ENCODE data around the gene FIBCD1.

Gene FIBCD1, protein sequence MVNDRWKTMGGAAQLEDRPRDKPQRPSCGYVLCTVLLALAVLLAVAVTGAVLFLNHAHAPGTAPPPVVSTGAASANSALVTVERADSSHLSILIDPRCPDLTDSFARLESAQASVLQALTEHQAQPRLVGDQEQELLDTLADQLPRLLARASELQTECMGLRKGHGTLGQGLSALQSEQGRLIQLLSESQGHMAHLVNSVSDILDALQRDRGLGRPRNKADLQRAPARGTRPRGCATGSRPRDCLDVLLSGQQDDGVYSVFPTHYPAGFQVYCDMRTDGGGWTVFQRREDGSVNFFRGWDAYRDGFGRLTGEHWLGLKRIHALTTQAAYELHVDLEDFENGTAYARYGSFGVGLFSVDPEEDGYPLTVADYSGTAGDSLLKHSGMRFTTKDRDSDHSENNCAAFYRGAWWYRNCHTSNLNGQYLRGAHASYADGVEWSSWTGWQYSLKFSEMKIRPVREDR

DNA sequence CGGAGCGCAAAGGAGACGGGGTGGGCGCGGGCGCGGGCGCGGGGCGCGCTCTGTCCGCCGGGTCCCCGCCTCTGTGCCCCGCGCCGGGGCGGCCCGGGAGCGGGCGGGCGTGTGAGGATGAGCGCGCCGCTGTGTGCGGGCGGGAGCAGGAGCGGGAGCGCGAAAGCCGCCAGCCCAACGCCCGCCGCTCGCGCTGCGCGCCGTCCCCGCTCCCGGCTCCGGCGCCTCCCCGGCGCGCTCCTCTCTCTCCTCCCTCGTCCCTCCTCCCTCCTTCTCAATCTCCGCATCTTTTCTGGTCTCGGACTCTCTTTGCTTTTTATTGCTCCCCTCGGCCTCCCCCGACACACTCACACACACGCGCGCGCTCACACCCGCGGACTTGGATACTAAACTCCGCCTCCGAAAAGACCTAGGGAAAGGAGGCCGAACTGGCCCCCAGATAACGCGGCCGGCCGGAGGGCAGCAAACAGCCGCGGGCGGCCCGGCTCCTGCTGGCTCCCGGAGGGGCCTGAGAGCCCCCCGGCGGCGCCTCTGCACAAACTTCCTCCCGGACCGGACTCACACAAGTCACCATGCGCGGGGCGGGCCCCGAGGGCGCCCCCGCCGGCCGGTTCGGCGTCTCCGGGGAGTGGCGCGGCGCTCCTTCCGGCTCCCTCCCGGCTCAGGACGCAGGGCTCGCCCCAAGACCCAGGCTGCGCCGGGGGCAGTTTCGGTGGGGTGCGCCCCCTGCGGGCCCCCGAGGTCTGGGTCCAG, at the start of gene FIBCD1:
TSS of gene FIBCD1 (minus strand) at position 596 of the 753 bp plus-strand sequence. CDS start 640 bp downstream, outside the sequence.
- no peak for DNase-seq

DNA sequence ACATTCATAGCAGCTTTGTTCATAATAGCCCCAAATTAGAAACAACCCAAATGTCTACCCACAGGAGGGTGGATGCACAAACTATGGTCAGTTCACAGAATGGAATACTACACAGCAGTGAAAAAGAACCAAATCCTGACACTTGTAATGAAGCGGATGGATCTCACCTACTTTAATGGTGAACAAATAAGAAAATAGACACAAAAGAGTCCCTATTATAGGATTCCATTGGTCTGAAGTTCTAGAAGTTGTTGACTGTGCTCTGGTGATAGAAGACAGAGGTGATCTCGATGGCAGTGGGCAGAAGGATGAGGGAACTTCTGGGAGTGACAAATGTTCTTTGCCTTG, 49.3 kb upstream of the FIBCD1 start:
- no peak for DNase-seq

DNA sequence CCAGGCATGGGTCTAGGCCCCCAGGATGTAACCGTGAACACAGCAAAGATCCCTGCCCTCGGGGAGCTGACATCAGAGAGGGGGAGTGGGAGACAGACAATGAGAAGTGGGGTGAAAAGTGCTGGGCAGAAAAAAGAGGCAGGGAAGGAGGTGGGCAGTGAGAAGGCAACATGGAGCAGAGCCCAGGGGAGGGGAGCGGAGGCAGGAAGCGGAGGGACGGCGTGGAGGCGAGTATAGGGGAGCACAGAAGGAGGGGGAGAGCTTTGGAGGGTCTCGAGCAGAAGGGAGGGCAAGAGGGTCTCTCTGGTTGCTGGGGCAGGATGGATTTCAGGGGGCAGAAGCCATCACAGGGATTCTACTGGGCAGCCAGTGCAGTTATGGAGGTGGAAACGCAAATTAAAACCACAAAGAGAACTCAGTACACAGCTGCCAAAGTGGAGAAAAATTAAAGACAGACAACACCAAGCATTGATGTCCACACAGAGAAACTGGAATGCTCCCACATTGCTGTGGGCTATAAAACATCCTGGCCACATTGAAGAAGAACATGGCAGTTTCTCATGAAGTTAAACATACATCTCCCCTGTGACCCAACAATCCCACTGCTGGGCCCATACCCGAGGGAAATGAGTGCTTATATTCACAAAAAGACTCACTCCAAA, 48.8 kb upstream of the FIBCD1 start:
- no peak for DNase-seq

DNA sequence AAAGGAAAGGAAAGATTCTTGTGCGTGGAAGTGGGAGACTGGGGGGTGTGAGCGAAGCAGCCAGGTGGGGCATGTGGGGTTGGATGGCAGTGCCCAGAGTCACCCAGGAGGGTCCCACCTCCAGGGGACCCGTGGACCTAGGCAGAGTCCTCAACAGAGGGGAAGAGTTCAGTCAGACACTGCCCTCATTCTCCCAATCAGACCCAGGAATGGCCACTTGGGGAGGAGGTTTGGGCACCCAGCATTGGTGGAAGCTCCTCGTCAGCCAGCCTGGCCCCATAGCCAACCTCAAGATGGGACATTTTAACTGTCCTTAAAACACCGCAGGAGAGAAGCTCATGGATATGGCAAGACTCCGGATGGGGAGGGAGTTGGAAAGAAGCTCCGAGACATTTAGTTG, 48.0 kb upstream of the FIBCD1 start:
- DNase-seq = no peak

DNA sequence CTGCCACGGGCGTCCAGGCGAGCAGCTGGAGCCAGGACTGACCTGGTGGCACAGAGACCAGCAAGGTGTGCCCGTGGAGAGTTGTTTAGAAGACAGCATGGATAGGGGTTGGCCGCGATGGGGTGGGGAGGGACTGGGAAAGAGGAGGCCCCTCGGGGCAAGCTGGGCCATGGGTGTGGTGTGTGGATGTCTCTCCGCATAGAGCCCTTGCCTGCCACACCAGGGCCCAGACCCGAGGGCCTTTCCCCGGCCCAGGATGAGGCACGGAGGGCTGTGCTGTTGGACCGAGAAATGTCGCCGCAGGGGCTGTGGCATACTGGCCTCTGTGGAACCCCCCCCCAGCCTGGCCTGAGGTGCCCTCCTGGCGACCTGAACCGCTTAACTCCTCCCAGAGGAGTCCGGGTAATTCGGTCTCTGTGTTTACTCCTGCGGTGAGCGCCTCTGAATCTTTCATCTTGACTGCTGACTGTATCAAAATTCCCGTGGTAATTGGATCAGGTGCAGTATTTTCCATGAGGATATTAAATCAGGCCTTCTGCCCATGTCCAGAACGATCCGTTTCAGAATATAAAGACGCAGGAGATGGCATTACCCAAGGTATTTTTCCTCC, 47.4 kb upstream of the FIBCD1 start:
- DNase-seq = no peak

DNA sequence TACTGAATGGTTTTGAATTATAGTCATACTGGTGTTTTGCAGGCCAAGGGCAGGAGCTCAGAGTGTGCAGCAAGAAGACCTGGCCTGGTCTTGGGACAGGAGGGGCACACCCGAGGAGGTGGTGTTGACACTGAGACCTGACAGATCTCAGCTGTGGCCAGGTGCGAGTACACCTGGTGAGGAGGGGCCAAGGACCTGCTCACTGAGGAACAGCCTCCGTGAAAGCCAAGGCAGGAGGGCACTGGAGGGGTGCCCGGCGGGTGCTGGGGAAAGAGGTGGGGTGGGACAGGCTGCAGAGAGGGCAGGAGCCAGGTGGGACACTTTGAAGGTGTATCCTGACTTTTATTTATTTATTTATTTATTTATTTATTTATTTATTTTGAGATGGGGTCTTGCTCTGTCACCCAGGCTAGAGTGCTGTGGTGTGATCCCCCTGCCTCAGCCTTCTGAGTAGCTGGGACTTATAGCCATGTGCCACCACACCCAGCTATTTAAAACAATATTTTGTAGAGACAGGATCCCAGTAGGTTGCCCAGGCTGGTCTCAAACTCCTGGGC, 46.6 kb upstream of the FIBCD1 start:
- no peak for DNase-seq

DNA sequence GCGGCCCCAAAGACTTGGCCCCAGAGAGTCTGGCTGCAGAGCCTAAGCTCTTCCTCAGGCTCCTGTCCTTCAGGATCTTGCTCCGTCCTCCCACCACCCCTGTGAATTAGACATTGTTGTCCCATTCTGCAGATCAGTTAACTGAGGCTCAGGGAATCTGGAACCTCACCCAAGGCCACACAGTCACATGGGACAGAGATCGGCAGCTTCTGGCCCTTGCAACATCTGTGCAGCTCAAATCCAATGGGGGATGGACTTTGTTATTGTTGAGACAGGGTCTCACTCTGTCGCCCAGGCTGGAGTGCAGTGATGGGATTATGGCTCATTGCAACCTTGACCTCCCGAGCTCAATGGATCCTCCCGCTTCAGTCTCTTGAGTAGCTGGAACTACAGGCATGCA, 46.0 kb upstream of the FIBCD1 start:
- DNase-seq = no peak

DNA sequence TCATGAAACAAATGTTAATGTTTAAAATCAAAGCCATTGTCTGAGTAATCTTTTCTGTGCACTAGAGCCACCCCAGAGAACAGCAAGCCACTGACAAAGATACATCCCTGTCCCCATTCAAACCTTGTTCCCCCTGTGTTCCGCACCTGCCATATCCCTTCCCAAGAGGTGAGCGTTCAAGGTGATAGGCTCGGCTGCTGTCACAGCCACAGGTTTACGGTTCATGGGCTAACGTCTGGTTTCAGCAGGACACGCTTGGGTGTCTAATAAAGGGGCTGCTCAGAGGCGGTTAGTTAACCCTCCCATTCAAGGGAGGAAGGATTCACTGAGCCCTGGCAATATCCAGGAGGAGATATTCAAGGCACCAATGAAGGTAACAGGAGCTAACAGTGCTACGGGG, 45.5 kb upstream of the FIBCD1 start:
- DNase-seq = no peak

DNA sequence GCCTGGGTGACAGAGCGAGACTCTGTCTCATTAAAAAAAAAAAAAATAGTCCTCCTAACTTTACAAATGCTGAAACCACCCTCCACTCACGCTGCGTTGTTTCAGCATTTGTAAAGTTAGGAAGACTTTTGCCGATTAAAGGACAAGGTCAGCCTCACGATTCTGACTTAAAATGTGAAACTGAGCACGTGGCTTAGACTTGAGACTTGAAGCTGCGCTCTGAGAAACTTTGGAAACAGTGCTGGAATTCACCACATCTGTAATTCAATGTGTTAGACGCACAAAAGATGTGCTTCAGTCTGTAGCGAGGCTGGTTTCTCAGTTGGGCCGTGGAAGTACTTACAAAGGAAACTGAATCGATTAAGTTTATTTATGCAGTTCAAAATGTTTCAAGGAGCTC, 44.9 kb upstream of the FIBCD1 start:
- DNase-seq = no peak

DNA sequence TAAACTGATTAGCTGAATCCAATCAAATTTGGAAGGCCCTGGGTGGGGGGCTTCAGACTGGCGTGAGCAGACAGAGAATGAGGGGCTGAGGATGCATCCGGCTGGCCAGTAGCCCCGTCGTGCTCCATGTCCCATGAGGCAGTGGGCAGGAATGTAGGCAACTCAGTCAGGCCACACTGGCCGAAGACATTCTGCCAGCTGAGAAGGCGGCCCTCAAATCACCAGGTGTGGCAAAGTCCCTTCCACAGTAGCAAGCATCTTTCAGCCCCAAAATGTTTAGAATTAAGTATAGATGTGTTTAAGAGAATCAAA, 44.3 kb upstream of the FIBCD1 start:
- DNase-seq = no peak

DNA sequence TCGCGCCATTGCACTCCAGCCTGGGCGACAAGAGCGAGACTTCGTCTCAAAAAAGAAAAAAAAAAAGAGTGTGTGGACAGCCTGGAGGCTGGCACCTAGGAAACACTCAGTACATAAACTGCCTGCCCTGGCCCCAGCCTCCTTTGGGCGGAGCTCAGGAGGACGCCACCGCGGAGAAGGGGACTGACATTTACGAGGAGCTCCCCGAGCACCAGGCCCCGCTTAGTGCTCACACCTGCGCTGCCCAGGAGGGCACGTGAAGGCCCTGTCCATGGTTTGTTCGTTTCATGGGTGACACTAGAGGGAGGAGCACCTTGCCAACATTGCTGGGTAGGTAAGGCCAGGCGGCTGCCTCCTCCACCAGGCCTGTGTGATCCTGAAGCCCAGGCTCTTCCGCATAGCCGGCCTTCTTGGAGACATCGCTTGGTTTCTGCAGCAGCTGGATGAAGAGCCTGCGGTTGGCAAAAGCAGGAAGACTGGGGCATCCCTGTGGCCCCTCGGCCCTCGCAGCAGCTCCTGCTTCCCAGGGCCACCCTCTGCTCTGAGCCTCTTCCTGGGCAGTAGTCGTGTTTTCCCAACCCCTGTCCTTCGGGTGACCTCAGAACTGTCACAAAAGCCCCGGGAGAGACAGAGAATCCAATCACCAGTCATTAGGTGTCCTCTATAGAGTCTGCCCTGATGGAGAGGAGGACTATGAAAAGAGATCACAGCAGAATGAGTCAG, 43.8 kb upstream of the FIBCD1 start:
- DNase-seq = no peak

DNA sequence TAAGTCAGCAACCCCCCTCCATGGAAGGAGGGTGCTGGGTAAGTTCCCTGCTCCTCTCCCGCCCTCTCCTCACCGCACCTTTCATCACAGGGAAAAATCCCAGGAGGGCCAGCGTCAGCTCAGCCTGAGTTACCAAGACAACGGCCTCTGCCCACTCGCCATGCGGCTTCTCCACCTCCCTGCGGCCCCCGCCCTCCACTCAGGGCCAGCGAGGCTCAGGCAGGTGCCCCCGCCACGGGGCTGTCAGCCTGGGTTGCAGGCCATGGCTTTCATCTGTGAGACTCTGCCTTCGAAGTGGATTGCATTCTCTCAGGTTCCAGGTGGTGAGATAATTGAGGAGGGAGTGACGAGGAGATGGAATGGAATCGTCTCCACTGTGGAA, 42.7 kb upstream of the FIBCD1 start:
- DNase-seq = no peak

DNA sequence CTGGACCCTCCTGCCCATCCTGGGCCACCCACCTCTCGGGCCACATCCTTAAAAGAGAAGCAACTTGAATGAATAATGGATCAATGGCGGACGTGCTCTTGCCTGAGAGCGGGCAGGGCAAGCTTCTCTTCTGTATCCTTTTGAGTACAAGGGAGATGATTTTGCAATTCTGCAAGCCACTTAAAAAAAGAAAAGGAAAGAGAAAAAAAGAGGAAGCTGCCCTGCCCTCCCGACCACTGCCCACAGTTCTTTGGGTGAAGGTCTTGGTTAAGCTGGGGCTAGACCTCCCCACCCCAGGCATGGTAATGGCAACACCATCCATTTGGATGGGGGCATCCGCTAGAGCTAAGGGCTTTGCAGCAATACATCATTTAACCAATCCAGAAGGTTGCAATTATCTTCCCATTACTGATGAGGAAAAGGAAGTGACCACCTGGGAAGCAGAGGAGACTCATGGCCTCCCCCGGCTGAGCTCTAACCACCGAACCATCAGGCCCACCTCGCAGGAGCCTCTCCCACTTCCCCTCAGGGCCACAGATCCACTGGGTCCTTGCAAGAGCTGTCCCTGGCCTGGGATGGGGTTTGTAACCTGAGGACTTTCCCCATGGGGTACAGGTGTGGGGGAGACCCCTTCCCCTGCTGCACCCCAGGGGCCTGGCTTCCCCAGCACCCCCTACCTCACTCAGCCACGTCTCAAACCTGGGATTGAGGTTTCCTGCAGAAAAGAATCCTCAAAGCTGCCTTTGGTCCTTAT, 42.1 kb upstream of the FIBCD1 start:
- DNase-seq = no peak

DNA sequence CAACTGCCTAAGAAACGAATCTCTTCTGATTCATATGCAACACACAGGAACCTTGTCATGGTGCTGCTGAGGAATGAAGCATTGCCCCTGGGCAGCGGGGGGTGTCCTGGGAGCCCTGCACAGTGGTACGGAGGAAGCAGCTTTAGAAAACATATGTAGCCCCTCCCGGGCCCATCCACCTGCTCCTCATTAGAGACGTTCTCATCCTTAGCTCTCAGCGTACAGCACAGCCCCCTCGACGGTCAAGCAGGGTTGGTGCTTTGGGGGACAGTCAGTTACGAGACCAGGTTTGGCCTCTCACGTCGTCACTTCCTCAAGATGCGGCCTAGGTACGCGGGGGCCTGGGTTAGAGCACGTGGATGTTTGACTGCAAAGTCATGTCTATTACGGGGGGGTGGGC, 41.5 kb upstream of the FIBCD1 start:
- DNase-seq = no peak

DNA sequence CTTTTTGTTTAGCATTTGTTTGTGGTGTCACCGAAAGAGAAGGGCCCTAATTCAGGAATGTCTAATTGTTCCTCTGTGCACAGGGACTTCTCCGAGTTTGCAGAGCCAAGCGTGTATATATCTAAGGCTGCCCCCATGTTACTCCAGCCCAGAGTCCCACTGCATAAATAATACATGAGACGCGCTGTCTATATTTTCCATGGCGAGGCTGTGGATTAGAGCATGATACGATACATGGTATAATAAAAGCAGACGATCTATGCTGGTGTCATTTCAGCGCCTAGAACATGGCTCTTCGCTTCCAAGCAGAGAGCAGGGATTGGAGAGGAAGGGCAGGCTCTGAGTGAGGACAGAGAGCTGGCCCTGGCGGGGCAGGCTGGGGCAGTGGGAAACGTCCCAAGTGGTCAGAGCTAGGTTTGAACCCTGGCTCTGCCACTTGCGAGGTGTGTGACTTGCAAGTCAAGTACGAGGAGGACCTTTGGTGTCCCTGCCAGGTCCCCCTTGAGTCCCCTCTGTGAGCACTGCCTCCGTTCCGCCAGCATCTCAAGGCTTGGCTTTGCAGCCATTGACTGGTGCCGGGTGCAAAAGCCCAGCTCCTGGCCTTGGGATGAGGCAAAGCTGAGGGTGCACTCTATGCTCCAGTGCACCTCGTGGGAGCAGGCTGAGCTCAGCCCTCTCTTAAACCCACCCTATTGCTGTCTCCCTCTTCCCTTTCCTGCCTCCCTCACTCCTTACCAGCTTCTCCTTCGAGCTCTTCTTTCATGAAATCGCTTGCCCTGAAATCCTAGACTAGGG, 40.7 kb upstream of the FIBCD1 start:
- DNase-seq = no peak

DNA sequence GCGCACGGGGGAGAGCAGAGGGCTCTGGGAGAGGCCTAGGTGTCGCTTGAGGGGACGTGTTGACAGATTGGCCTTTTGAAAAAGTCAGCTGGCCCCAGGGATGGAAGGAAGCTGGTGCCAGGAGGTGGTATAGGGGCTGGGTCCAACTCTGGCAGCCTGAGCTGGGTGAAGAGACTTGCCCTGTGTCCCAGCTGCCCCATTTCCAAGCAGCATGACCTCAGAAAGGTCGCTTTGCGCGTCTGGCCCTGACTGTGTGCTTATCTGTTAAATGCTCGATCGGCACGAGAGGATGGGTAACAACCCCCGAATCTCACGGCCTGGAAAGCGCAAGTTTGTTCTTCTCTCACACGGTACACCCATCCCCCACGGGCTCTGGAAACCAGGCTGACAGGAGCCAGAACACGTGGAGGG, 38.8 kb upstream of the FIBCD1 start:
- DNase-seq = no peak

DNA sequence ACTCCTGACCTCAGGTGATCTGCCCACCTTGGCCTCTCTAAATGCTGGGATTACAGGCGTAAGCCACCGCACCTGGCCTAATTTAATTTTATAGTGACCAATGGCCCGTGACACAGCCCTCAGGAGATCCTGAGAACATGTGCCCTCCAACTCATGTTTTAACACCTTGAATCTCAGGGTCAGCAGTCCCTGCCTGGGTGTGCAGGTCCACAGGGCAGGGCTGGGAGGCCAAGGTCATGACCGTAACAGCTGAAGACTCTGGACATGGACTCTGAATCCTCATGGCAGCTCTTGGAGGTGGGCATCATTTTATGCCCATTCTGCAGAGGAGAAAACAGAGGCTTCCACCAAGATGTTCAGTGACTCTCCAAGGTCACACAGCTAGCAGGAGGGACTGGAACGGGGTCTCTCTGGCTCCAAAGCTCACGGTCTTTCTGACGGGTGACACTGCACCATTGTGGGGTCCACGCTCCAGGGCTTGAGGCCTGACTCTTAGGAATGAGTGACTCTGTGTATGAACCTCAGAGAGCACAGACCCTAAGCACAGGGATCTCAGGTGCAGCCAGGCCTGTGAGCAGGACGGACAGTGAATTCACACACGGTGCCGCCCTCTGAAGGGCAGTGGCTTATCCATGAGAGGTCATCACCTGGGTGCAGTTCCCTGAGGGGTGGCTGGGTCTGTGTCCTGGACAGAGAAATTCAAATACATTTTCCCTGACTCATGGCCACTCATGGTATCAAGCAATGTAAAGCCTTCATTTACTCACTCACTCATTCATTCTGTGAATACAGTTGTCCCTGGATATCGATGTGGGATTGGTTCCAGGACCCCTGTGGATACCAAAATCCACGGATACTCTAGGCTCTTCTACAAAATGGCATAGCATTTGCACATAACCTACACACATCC, 37.1 kb upstream of the FIBCD1 start:
- no peak for DNase-seq

DNA sequence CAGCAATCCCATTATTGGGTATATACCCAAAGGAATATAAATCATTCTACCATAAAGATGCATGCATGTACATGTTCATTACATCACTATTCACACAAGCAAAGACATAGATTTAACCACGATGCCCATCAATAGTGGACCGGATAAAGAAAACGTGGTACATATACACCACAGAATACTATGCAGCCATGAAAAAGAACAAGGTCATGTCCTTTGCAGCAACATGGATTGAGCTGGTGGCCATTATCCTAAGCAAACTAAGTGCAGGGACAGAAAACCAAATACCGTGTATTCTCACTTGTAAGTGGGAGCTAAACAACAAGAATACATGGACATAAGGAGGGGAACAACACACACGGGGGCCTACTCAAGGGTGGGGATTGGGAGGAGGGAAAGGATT, 36.1 kb upstream of the FIBCD1 start:
- no peak for DNase-seq

DNA sequence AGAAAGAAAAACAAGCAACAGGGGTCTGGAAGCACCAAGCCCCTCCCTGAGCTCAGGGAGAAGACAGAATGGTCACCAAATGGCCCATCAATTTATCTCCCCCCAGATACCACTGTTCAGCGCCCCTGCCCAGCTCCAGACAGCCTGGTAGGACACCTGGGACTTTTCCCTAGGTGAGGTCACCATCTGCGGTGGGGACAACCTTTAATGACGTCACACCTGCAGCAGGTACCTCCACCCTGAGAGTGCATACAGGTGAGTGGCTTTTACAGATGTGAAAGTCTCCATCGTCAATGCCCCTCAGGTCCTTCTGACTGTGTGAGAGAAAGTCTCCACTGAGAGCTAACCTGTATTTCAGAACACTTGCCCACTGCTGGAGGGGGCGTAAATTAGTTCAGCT, 35.6 kb upstream of the FIBCD1 start:
- DNase-seq = no peak
